ENCODE results near the gene ARL4D.
"Not testable (repeated sequence)": the region's sequence is repeated elsewhere in the genome, so short reads cannot be mapped to it uniquely, and the experiment has no call there.

ARL4D gene, protein sequence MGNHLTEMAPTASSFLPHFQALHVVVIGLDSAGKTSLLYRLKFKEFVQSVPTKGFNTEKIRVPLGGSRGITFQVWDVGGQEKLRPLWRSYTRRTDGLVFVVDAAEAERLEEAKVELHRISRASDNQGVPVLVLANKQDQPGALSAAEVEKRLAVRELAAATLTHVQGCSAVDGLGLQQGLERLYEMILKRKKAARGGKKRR
- total RNA-seq, result 5.0 to 5.4 reads per million in 2 donors

DNA sequence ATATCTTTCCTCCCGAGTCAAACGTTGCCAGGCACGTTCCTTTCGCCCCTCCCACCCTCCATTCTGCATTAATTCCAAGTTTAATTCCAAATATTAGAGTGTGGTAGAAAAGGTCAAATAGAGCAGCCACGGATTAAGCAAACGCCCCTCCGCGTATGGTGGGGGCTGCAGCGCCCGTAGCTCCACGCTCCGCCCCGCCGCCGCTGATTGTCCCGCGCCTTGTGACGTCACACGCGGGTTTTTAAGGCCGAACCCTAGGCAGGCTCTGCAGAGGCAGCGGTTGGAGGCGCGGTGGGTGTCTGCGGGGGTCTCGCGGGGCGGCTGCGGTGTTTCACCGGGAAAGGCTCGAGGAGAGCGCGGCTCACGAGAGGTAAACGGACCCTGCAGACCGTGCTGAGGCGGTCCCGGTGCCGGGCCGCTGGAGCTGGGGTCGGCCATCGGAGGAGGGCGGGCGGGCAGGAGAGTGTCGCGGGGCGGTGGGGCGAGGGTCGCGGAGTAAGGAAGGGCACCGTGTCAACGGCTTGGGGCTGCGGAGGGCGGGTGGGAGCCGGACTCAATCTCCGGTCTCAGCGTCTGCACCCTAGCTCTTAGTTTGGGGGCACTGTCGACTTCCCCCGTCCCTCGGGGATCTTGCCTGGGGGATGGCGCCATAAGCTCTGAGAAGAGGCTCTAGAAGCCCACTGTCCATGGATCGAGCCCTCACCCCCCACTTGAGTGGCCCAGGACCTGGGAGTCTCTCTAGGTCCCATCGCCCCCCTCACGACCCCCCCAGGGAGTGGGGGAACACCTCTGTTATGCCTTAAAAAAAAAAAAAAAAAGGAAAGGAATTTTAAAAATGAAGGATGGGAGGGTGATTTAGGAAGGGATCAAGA, at the start of gene ARL4D:
TSS of gene ARL4D (plus strand) at position 270 of the 872 bp plus-strand sequence. CDS start 740 bp downstream, outside the sequence.
- peak; percentile 69 to 86 (median 74) for DNase-seq

DNA sequence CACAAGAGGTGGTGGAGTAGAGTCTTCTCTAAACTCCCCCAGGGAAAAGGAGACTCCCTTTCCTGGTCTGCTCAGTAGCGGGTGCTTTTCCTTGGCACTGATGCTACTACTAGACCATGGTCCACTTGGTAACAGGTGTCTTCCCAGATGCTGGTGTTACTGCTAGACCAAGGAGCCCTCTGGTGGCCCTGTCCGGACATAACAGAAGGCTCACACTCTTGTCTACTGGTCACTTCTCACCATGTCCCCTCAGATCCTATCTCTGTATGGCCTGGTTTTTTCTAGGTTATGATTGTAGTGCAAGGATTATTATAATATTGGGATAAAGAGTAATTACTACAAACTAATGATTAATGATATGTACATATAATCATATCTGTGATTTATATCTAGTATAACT, 49.7 kb upstream of the ARL4D start:
- DNase-seq, result no peak

DNA sequence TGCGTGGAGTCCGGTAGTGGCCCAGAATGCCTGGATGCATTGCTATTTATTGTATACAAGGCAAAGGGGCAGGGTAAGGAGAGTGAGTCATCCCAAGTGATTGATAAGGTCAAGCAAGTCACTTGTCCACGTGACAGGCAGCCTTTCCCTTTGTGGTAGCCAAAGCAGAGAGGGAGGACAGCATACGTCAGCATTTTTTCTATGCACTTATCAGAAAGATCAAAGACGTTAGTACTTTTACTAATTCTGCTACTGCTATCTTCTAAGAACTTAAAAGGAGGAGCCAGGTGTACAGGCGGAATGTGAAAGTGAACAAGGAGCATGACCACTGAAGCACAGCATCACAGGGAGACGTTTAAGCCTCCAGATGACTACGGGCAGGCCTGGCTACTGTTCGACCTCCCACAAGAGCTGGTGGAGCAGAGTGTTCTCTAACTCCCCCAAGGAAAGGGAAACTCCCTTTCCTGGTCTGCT, 47.9 kb upstream of the ARL4D start:
- peak in 1 of 5 experiments; percentile 91 for DNase-seq

DNA sequence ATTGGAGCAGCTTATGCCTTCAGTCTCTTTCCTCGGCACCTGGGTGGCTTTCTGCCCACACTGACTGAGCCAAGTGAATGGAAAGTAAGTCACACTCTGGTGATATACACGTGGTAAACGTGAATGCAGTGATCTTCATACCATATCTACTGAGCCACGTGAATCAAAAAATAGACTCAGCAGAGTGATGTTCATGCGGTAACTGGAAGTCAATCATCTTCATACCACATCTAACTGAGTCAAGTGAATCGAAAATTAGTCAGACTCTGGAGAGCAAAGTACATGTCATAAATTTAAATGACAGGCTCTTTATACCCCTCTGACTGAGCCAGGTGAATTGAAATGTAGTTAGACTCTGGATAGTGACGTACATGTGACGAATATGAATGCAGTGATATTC, 47.1 kb upstream of the ARL4D start:
- peak in 1 of 5 experiments; percentile 90 for DNase-seq

DNA sequence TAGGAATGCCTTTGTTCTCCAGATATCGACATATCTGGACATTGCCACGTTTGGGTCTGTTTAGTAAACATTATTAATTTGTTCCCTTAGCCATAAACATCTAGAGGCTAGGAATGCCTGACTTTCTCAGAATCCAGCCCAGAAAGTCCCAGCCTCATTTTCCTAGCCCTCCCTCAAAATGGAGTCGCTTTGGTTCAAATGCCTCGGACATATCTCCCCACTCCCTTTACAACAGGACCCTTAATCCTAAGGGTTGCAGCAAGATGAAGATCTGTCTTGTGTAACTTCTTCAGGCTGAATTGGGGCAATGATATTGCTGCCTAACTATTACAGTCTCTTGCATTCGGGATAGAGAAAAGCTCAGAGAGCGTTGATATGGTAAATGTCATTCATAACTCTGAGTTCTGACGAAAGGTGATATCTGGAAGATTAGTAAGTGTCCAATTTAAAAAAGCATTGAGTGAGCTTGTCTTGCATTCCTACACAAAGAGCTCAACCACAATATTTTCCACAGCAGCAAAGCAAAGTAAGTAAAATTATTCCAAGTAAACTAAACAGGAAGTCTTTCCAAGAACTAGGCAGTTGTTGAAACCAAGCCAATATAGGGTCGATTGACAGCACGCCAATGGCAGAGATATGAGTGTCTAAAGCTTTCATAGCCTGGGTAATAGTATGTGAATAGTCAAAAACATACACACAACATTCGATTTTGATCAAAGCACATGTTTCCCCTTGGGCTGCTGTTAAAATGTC, 46.0 kb upstream of the ARL4D start:
- DNase-seq, result no peak

DNA sequence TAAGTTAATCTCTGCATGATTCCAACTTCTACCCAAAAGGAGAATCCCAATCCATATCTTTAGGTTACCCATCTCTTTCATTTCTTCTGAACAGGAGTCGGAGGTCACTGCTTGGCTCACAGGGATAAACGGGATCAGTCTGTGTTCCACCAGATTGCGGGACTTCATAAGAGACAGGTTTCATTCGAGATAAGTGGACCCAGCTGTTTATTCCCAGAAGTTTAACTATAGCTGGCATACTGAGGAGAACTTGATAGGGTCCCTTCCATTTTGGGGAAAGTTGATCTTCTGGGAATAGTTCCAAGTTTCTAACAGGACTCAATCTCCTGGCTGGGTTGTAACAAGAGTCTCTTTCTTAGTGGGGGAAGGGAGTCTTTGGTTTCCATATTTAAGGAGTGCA, 45.4 kb upstream of the ARL4D start:
- DNase-seq, result no peak

DNA sequence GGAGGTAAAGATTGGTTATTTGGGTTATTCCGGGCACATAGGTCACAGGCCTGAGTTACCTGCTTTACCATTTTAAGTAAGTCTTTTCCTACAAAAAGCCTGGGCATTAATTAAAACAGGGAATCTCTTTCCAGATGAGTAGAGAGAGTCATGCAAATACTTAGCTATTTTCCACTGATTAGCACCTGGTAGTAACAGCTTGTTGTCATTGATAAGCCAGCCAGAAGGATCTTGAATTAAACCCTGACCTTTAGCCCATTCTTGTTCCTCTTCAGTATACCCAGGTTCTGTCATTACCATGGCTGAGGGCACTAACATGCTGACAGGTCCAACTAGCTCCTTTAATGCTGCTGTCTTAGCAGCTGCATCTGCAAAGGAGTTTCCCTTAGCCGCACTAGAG, 44.4 kb upstream of the ARL4D start:
- DNase-seq, result no peak

DNA sequence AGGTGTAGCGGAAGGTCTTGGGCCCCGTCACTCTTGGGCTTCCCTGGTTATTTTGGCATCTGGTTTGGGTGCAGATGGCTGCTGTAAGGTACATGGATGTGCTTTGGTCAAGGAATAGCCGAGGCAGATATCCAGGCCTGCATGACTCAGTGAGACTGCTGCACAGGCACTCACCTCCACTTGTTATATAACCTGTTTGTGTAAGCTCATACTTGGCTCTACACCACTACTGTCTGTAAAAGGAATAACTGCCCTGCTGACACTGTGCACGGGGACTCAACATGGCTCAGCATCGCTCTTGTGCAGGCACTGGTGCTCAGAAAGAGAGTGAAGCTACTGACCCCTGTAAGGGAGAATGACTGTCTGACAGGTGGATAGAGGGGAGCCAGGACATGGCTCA, 42.3 kb upstream of the ARL4D start:
- DNase-seq, result no peak

DNA sequence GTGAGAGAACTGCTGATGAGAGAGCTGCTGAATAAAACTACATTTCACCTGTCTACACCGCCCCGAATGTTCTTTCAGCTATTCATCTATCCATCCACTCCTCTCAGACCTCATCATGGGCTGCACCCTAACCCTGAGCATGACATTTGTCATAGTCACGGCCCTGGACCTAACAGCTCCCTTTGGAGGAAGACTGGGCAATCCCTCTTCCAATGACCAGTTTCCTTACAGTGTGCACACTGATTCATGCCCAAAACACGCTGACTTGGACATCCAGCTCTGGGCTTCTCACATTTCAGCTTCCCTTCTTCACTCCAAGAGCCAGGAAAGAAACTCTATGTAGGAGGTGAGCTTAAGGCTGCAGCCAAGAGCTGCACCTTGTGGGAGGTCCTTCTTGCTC, 41.8 kb upstream of the ARL4D start:
- DNase-seq, result no peak

DNA sequence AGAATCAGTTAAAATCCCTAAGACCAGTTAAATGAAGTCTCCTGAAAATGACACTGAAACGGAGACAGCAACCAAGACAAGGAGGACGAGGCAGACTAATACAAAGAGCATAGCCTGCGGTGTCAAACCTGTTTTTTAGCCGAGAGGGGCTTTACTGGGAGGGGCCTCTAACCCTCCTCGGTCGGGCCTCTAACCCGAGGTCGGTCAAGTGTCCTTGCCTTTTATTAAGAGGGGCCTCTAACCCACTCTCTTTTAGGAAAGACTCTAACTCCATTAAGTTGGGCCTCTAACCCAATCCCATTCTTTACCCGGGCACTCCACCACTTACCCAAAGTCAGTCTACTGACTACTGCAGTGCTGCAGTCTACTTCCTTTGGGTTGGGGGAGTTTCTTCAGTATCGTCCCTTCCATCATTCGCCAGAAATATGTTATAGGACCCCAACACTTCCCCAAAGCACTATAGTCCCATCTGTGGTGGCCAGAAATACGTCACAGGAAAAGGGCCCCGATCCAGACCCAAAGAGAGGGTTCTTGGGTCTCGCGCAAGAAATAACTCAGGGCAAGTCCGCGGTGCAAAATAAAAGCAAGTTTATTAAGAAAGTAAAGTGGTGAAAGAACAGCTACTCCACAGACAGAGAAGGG, 39.2 kb upstream of the ARL4D start:
- DNase-seq, result peak in 1 of 5 experiments; percentile 30

DNA sequence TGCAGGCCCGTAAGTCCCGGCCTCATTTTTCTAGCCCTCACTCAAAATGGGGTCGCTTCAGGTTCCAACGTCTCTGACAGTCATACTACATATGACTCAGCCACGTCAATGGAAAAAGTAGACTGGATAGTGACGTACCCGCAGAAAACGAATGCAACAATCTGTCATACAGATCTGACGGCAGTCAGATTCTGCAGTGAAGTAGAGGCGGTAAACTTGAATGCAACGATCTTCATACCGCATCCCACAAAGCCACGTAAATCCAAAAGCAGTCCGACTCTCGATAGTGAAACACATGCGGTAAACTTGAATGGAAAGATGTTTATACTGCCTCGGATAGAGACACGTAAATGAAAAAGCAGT, 38.4 kb upstream of the ARL4D start:
- peak in 4 of 5 experiments; percentile 47 to 97 (median 78) for DNase-seq

DNA sequence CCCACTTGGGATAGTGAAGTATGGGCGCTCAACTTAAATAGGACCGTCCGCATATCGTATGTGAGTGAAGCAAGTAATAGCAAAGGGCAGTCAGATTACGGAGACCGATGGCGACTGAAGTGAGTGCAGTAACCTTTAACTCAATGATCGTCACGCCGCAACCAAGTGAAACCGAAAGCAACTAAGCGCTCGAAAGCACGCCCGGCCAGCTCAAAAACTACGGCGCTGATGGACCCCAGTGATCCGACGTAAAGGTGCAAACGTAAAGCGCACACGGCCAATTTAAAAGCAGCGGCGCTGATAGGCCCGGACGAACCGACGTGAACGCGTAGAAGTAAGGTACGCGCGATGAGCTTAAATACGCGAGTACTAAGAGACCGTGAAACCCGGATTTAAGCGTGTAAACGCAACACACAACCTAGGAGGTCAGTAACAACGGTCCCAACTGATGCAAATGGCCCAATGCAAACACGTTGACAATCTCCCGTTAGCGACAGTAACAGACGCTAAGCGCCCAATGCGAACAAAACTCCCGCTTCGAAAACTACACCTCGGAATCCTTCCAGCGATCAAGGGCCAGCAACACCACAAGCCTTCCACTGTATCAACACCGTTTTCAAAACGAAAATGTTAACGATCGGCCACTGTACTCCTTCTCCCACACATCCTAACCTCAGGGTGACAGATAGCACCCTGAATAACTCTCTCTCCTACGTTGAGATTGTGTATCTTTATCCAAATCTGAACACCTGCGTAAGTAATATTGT, 37.9 kb upstream of the ARL4D start:
- peak; percentile 70 to 100 (median 90) for DNase-seq

DNA sequence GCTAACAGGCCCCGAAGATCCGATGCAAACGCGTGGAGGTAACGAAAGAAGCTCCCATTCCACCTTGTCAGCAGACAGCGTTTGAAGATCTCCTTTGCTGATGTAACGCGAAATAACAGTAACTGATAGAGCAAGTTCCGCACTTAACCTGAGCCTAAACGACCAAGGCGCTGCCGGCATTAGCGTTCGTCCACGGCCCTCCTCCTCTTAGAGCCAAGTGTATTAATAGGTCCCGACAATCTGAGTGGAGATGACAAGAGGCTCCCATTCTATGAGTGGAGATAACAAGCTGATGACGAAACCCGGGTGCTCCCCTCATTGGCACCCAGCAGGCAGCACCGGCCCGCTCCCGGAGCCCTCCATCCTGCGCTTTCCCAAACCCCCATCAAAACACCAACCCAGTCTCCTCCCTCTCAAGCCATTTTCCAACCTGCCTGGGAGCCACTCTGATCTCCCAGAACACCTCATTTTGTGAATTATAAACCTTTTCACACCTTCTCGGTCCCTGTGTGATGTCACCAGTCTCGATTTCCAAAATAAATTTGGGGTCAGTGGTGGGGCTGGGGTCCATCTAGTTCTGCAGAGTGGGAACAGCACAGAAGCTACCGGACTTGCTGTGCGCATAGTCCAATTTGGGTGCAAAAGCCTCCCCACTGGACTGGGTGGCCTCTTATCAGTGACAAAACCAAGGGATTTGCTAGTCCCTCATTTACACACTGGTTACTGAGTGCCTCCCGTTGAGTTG, 35.4 kb upstream of the ARL4D start:
- no peak for DNase-seq

DNA sequence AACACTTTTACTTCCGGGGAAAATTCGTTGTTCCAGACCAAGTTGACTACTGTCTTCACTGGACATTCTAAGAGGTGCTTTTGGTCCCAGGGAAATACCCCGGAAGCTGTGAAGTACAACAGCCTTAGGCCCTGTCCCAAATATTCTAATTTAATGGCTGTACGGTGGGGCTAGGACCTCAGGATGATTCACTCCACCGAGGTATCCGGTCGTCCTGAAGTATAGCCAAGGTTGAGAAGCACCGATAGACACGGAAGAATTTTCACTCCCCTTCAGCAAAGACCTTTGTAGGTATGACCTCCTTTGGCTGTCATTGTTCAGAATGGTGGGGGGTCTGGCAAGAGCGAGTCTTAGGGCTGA, 34.9 kb upstream of the ARL4D start:
- no peak for DNase-seq

DNA sequence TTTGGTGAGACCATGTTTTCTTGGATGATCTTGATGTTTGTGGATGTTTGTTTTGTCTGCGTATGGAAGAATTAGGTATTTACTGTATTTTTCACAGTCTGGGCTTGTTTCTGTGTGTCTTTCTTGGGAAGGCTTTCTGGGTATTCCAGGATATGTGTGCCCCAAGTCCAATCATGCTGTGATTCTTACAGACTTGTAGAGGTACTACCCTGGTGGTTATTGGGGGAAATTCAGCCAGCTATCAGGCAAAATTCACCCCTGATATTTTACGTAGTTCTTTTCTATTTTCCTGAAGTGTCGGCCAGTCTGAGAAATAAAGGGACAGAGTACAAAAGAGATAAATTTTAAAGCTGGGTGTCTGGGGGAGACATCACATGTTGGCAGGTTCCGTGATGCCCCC, 33.4 kb upstream of the ARL4D start:
- DNase-seq, result no peak

DNA sequence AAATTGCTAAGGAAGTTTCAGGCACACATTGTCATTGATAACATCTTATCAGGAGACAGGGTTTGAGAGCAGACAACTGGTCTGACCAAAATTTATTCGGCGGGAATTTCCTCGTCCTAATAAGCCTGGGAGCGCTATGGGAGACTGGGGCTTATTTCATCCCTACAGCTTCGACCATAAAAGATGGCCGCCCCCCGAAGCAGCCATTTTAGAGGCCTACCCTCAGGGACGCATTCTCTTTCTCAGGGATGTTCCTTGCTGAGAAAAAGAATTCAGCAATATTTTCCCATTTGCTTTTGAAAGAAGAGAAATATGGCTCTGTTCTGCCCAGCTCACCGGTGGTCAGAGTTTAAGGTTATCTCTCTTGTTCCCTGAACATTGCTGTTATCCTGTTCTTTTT, 32.9 kb upstream of the ARL4D start:
- not testable (repeated sequence) for DNase-seq

DNA sequence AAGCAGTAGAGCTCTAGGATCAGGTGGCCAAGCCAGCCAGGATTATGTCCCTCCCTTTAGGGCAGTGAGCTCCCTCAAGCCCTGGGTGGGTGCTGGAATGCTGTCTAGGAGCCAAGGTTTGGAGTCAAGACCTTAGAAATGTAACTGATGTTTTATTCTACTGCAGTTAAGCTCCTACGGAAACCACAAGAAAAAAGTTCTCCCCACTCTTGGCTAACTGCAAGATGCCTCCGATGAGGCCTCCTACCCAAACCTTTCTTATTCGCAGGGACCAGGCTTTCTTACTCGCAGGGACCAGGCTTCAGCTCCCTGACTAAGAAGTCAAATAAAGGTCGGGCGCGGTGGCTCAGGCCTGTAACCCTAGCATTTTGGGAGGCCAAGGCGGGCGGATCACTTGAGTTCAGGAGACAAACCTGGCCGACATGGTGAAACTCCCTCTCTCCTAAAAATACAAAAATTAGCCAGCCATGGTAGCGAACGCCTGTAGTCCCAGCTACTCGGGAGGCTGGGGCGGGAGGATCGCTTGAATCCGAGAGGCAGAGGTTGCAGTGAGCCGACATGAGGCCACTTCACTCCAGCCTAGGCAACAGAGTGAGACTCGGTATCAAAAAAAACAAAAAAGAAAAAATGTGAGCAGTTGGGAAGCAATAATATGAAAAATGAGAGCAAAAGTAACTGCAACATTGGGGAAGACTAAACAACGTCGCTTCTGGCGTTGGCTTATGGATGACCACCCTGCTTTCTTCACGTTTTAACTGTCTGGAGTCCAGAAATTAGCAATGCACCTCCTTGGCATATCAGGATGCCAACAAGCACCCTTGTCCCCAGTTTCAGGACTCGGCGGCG, 31.7 kb upstream of the ARL4D start:
- no peak for DNase-seq

DNA sequence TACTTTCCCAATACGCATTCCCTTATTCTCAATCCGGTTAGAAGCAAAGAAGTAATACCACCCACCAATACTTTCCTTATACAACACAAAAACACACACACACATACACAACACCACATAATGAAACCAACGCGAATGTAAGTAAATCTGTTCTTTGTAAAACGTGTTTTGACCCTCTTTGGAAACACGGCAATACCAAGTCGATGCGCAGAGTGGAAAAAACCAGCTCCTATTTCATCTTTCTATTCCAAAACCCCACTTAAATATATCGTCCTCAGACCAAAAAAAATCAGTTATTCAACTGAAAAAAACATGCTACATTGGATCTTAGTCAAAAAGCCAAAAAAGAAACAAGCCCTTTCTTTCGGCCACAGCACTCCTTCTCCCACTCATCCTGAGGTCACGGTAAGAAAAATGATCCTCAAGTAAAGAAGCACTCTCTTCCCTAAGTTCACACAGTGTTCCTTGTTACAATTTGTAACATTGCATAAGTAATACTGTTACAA, 31.0 kb upstream of the ARL4D start:
- DNase-seq, result peak in 2 of 5 experiments; percentile 80 to 91

DNA sequence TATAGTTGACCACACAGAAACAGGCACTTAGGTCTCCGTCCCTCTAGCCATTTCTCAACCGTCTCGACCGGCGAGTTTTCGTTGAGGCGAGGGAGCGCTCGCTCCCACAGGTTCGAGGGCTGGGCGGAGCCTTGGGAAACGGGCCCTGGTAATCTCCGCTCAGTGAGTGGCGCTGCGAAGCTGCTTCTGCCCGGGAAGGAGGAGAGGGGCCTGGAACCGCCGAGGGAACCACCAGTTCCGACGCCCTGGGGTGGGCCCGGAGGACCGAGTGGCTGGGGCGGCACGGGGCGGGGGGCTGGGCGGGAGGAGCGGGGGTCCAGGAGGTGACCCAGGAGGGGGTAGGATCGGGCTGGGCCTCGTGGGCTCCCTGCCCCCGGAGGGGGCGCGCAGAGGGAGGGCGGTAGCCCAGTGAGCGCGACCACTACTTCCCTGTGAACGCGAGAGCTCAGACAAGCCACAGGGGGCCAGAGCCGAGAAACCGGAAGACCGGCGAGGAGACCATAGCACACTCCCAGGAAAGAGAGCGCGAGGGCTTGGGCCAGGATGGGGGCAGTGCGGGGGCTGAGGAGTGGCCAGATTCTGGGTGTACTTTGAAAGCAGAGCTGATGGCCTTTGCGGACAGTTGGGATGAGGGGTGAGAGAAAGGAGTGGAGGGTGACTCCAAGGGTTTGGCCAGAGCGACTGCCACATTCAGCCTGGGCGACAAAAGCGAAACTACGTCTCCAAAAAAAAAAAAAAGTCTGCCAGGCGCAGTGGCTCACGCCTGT, 29.9 kb upstream of the ARL4D start:
- peak; percentile 28 to 77 (median 52) for DNase-seq

Data from T-helper 2 cell (primary cell).